HS-27A (cell line): ENCODE measurements around the gene CWC15.
A peak's percentile ranks its signal among the peaks of the same experiment; 100 is the strongest.
"Not testable (repeated sequence)": the region's sequence is repeated elsewhere in the genome, so short reads cannot be mapped to it uniquely, and the experiment has no call there.

Experiments used
- DNase-seq: peaks from one replicate; pipeline ENCODE4 v3.0.0-alpha.2; 2012; ENCODE audit warnings: low read depth, missing footprints

The CWC15 gene

GRCh38 chr11:94954753-94955152 is 18.6 kb downstream of the CWC15 start:
- DNase-seq, result no peak

GRCh38 chr11:94948070-94948617 is 25.2 kb downstream of the CWC15 start:
- DNase-seq, result no peak

GRCh38 chr11:94946812-94947211 is 26.5 kb downstream of the CWC15 start:
- no peak for DNase-seq

GRCh38 chr11:94941131-94941530 is 32.2 kb downstream of the CWC15 start:
- DNase-seq, result no peak

GRCh38 chr11:94939346-94939745 is 34.0 kb downstream of the CWC15 start:
- no peak for DNase-seq

- DNase-seq, result no peak
Measured at GRCh38 chr11:94938095-94939055, 35.0 kb downstream of the CWC15 start.

- DNase-seq, result no peak
Measured at GRCh38 chr11:94934846-94935245, 38.5 kb downstream of the CWC15 start.

GRCh38 chr11:94934362-94934761 is 39.0 kb downstream of the CWC15 start:
- DNase-seq, result no peak

GRCh38 chr11:94933223-94934130 is 39.9 kb downstream of the CWC15 start:
- DNase-seq, result peak; percentile 77

GRCh38 chr11:94932503-94932902 is 40.9 kb downstream of the CWC15 start:
- DNase-seq, result no peak

- not testable (repeated sequence) for DNase-seq
Measured at GRCh38 chr11:94932072-94932471, 41.3 kb downstream of the CWC15 start.

- no peak for DNase-seq
Measured at GRCh38 chr11:94928117-94928990, 45.0 kb downstream of the CWC15 start.

- DNase-seq, result peak; percentile 72
Measured at GRCh38 chr11:94926698-94927237, 46.6 kb downstream of the CWC15 start.

- no peak for DNase-seq
Measured at GRCh38 chr11:94926271-94926625, 47.1 kb downstream of the CWC15 start.

GRCh38 chr11:94925422-94926270 is 47.7 kb downstream of the CWC15 start:
- DNase-seq, result no peak

- DNase-seq, result no peak
Measured at GRCh38 chr11:94924612-94925011, 48.7 kb downstream of the CWC15 start.

- DNase-seq, result no peak
Measured at GRCh38 chr11:94924171-94924572, 49.2 kb downstream of the CWC15 start.

GRCh38 chr11:94923004-94923334 is 50.4 kb downstream of the CWC15 start:
- no peak for DNase-seq

GRCh38 chr11:94922321-94923003 is 50.9 kb downstream of the CWC15 start:
- no peak for DNase-seq

- no peak for DNase-seq
Measured at GRCh38 chr11:94920311-94920710, 53.0 kb downstream of the CWC15 start.
